ENCODE measurements around the gene NCEH1. TPM values are rescaled to one million over a fixed set of nuclear protein-coding genes. Genes with fewer than 3 reads are reported as not detected.

NCEH1 gene
- polyA plus RNA-seq, 1 donor: 4.1 TPM

GRCh38 chr3:172647080-172647479 is 63.8 kb downstream of the NCEH1 start:
- Histone ChIP-seq H3K9me3 (ENCODE audit: control insufficient read depth, low read depth, low read length) (no peaks in the 10 kb centered on the region), H3K4me3 (ENCODE audit: low read length) (no peak overlapping the region), H3K27me3 (ENCODE audit: control insufficient read depth, insufficient read depth, low read length) (no peaks in the 10 kb centered on the region), H3K4me1 (ENCODE audit: control insufficient read depth, insufficient read depth, low read length) (no peaks in the 10 kb centered on the region), H3K36me3 (ENCODE audit: control insufficient read depth, insufficient read depth, low read length) (no peaks in the 10 kb centered on the region), H3K27ac (ENCODE audit: low read length) (no peak overlapping the region)
- DNase-seq: no peak
- 67% methylated on average over 1 of the region's 3 CpGs for WGBS (ENCODE audit: insufficient coverage, low lambda C conversion rate)

DNA sequence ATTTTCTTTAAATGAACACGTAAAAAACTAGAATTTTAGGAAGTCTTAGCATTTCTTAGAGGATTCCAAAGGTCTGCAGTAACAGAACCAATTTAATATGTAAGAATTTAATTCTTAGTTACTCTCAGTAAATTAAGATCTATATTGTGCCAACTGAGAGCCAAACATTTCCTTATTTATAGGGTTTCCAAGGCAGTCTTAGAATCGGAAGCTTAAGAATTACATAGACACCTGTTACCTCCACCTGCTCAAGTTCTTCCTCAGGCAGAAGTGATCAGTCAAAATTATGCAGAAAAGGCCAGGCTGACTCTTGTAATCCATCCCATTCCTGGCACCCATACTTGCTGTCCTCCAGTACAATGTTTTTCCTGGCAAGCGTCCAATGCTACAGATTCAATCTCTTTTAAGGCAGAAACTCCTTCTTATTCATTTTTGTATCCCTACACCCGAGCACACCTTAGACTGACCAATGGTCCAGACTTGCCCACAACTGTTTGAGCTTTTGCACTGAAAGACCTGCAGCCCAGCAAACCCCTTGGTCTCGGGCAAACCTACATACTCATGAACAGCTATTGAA is 64.3 kb downstream of the NCEH1 start:
- H3K36me3 ChIP-seq (ENCODE audit: control insufficient read depth, insufficient read depth, low read length): no peaks in the 10 kb centered on the region
- no peak overlapping the region for H3K27ac ChIP-seq (ENCODE audit: low read length)
- no peaks in the 10 kb centered on the region for H3K27me3 ChIP-seq (ENCODE audit: control insufficient read depth, insufficient read depth, low read length)
- no peak for DNase-seq
- no peaks in the 10 kb centered on the region for H3K9me3 ChIP-seq (ENCODE audit: control insufficient read depth, low read depth, low read length)
- no peak overlapping the region for H3K4me3 ChIP-seq (ENCODE audit: low read length)
- 94% methylated on average over 4 of the region's 5 CpGs for WGBS (ENCODE audit: insufficient coverage, low lambda C conversion rate)
- no peaks in the 10 kb centered on the region for H3K4me1 ChIP-seq (ENCODE audit: control insufficient read depth, insufficient read depth, low read length)

- Histone ChIP-seq H3K27me3 (ENCODE audit: control insufficient read depth, insufficient read depth, low read length) (no peaks in the 10 kb centered on the region), H3K4me3 (ENCODE audit: low read length) (no peak overlapping the region)
- DNase-seq: no peak
Measured at GRCh38 chr3:172644258-172644657, 66.6 kb downstream of the NCEH1 start.

GRCh38 chr3:172643506-172644179 is 67.2 kb downstream of the NCEH1 start:
- no peaks in the 10 kb centered on the region for H3K4me1 ChIP-seq (ENCODE audit: control insufficient read depth, insufficient read depth, low read length)
- no peak for DNase-seq
- WGBS (ENCODE audit: insufficient coverage, low lambda C conversion rate): no CpG with 5 or more reads among the region's 5 CpGs
- no peaks in the 10 kb centered on the region for H3K9me3 ChIP-seq (ENCODE audit: control insufficient read depth, low read depth, low read length)
- H3K27me3 ChIP-seq (ENCODE audit: control insufficient read depth, insufficient read depth, low read length): no peaks in the 10 kb centered on the region
- H3K36me3 ChIP-seq (ENCODE audit: control insufficient read depth, insufficient read depth, low read length): no peaks in the 10 kb centered on the region
- H3K4me3 ChIP-seq (ENCODE audit: low read length): no peak overlapping the region
- no peak overlapping the region for H3K27ac ChIP-seq (ENCODE audit: low read length)

More at GRCh38 chr3:172644258-172644657, 66.6 kb downstream of the NCEH1 start:
- H3K9me3 ChIP-seq (ENCODE audit: control insufficient read depth, low read depth, low read length): no peaks in the 10 kb centered on the region
- 100% methylated on average over 1 of the region's 3 CpGs for WGBS (ENCODE audit: insufficient coverage, low lambda C conversion rate)
- H3K27ac ChIP-seq (ENCODE audit: low read length): no peak overlapping the region
- H3K4me1 ChIP-seq (ENCODE audit: control insufficient read depth, insufficient read depth, low read length): no peaks in the 10 kb centered on the region
- H3K36me3 ChIP-seq (ENCODE audit: control insufficient read depth, insufficient read depth, low read length): no peaks in the 10 kb centered on the region

GRCh38 chr3:172641291-172641690 is 69.6 kb downstream of the NCEH1 start:
- 92% methylated on average over 2 of the region's 5 CpGs for WGBS (ENCODE audit: insufficient coverage, low lambda C conversion rate)

GRCh38 chr3:172640751-172641150 is 70.1 kb downstream of the NCEH1 start:
- 80% methylated on average over 1 of the region's 5 CpGs for WGBS (ENCODE audit: insufficient coverage, low lambda C conversion rate)
- no peak overlapping the region for H3K27ac ChIP-seq (ENCODE audit: low read length)
- DNase-seq: no peak
- no peaks in the 10 kb centered on the region for H3K4me1 ChIP-seq (ENCODE audit: control insufficient read depth, insufficient read depth, low read length)
- H3K36me3 ChIP-seq (ENCODE audit: control insufficient read depth, insufficient read depth, low read length): peaks cover under 1% of the 10 kb centered on the region
- no peak overlapping the region for H3K4me3 ChIP-seq (ENCODE audit: low read length)
- H3K27me3 ChIP-seq (ENCODE audit: control insufficient read depth, insufficient read depth, low read length): no peaks in the 10 kb centered on the region
- no peaks in the 10 kb centered on the region for H3K9me3 ChIP-seq (ENCODE audit: control insufficient read depth, low read depth, low read length)

More at GRCh38 chr3:172641291-172641690, 69.6 kb downstream of the NCEH1 start:
- Histone ChIP-seq H3K27ac (ENCODE audit: low read length) (no peak overlapping the region), H3K4me3 (ENCODE audit: low read length) (no peak overlapping the region), H3K4me1 (ENCODE audit: control insufficient read depth, insufficient read depth, low read length) (no peaks in the 10 kb centered on the region), H3K27me3 (ENCODE audit: control insufficient read depth, insufficient read depth, low read length) (no peaks in the 10 kb centered on the region), H3K9me3 (ENCODE audit: control insufficient read depth, low read depth, low read length) (no peaks in the 10 kb centered on the region), H3K36me3 (ENCODE audit: control insufficient read depth, insufficient read depth, low read length) (no peaks in the 10 kb centered on the region)
- no peak for DNase-seq

DNA sequence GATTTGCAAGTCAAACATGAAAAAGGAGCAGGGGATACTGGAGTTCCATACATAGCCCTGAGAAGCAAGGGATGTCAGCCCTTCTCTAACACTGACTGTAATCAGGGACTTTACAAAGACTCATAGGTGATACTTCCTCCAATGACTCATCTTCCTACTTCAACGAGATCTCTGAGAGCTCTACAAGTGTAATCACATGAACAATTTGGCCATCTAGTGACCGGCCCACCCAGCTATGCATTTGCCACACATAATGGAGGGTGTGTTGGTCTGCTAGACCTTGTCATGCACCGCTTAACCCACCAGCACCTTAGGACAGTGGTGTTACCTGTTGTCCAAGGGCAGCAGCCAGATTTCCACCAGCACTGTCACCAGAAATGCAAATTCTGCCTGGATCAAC is 75.3 kb downstream of the NCEH1 start:
- WGBS (ENCODE audit: insufficient coverage, low lambda C conversion rate): no CpG with 5 or more reads among the region's 3 CpGs
- no peaks in the 10 kb centered on the region for H3K9me3 ChIP-seq (ENCODE audit: control insufficient read depth, low read depth, low read length)
- DNase-seq: no peak
- H3K36me3 ChIP-seq (ENCODE audit: control insufficient read depth, insufficient read depth, low read length): peaks cover 9% of the 10 kb centered on the region
- no peak overlapping the region for H3K27ac ChIP-seq (ENCODE audit: low read length)
- H3K4me1 ChIP-seq (ENCODE audit: control insufficient read depth, insufficient read depth, low read length): no peaks in the 10 kb centered on the region
- no peak overlapping the region for H3K4me3 ChIP-seq (ENCODE audit: low read length)
- no peaks in the 10 kb centered on the region for H3K27me3 ChIP-seq (ENCODE audit: control insufficient read depth, insufficient read depth, low read length)

- no CpG with 5 or more reads among the region's 3 CpGs for WGBS (ENCODE audit: insufficient coverage, low lambda C conversion rate)
- Histone ChIP-seq H3K9me3 (ENCODE audit: control insufficient read depth, low read depth, low read length) (no peaks in the 10 kb centered on the region), H3K36me3 (ENCODE audit: control insufficient read depth, insufficient read depth, low read length) (peaks cover 9% of the 10 kb centered on the region), H3K4me3 (ENCODE audit: low read length) (no peak overlapping the region), H3K27me3 (ENCODE audit: control insufficient read depth, insufficient read depth, low read length) (no peaks in the 10 kb centered on the region), H3K27ac (ENCODE audit: low read length) (no peak overlapping the region), H3K4me1 (ENCODE audit: control insufficient read depth, insufficient read depth, low read length) (no peaks in the 10 kb centered on the region)
- DNase-seq: no peak
Measured at GRCh38 chr3:172634948-172635347, 75.9 kb downstream of the NCEH1 start.

DNA sequence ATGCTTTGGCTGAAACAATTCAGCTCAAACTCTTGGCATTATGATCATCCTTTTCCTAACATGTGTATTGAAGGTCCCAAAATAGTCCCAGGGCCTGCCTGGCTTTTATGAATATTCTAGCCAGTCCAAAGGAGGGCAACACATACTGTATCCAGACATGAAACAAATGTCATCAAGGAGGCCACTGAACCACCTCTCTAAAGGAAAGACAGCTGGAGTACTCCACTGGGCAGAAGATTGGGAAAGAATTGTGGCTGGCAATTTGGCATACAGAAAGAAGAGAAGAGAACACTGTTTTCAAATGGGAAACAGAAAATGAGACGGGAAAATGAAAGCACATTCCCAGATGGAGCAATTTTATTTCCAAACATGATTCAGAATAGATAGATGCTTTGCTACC is 80.6 kb downstream of the NCEH1 start:
- Histone ChIP-seq H3K36me3 (ENCODE audit: control insufficient read depth, insufficient read depth, low read length) (peaks cover 6% of the 10 kb centered on the region), H3K9me3 (ENCODE audit: control insufficient read depth, low read depth, low read length) (no peaks in the 10 kb centered on the region), H3K27me3 (ENCODE audit: control insufficient read depth, insufficient read depth, low read length) (no peaks in the 10 kb centered on the region), H3K4me3 (ENCODE audit: low read length) (no peak overlapping the region), H3K4me1 (ENCODE audit: control insufficient read depth, insufficient read depth, low read length) (no peaks in the 10 kb centered on the region), H3K27ac (ENCODE audit: low read length) (no peak overlapping the region)
- DNase-seq: no peak
- no CpG with 5 or more reads among the region's 1 CpG for WGBS (ENCODE audit: insufficient coverage, low lambda C conversion rate)

- Histone ChIP-seq H3K4me3 (ENCODE audit: low read length) (no peak overlapping the region), H3K36me3 (ENCODE audit: control insufficient read depth, insufficient read depth, low read length) (peaks cover 5% of the 10 kb centered on the region), H3K4me1 (ENCODE audit: control insufficient read depth, insufficient read depth, low read length) (no peaks in the 10 kb centered on the region), H3K27me3 (ENCODE audit: control insufficient read depth, insufficient read depth, low read length) (no peaks in the 10 kb centered on the region), H3K9me3 (ENCODE audit: control insufficient read depth, low read depth, low read length) (no peaks in the 10 kb centered on the region), H3K27ac (ENCODE audit: low read length) (no peak overlapping the region)
- DNase-seq: no peak
- WGBS (ENCODE audit: insufficient coverage, low lambda C conversion rate): no CpG with 5 or more reads among the region's 5 CpGs
Measured at GRCh38 chr3:172629470-172629869, 81.4 kb downstream of the NCEH1 start.
